Body of pancreas (tissue), 4 donors: ENCODE results near the gene ENO3. TPM values are rescaled to one million over a fixed set of nuclear protein-coding genes. Genes with fewer than 3 reads are reported as not detected.

Experiments used
- ATAC-seq: fragments of 150-250 bp; one replicate; pipeline ENCODE4 v1.9.1; 2016
- DNase-seq, 4 donors: peaks; one replicate each; pipeline ENCODE4 v3.0.0-alpha.2; 2019
- H3K27ac ChIP-seq, 4 donors: fragments of 200-600 bp; sonication (generic); 1 replicate in 3 of 4; 2 replicates in 1 of 4; pipeline versions ENCODE4 v1.5.1 to v1.6.1; 2016 to 2019; ENCODE audit warnings: mild to moderate bottlenecking in 1 of 4, mixed read lengths in 1 of 4, moderate library complexity in 1 of 4
- H3K27me3 ChIP-seq, 2 donors: fragments of 200-600 bp; sonication (generic); one replicate each; pipeline ENCODE4 v1.6.0; 2016; ENCODE audit warnings: mild to moderate bottlenecking in 1 of 2
- H3K36me3 ChIP-seq, 2 donors: fragments of 200-600 bp; sonication (generic); replicated peaks in 1 of 2; 2 replicates each; pipeline ENCODE4 v1.5.1; 2016; ENCODE audit warnings: low read depth in 2 of 2; ENCODE audit not compliant: insufficient read depth in 1 of 2
- H3K4me1 ChIP-seq: fragments of 200-600 bp; sonication (generic); one replicate; pipeline ENCODE4 v1.6.0; 2016
- H3K4me3 ChIP-seq, 2 donors: fragments of 200-600 bp; sonication (generic); 1 replicate in 1 of 2; 2 replicates in 1 of 2; pipeline ENCODE4 v1.5.1; 2016 to 2019
- H3K9me3 ChIP-seq, 3 donors: fragments of 200-600 bp; sonication (generic); 1 replicate in 2 of 3; 2 replicates in 1 of 3; pipeline ENCODE4 v1.5.1; 2016
- CTCF ChIP-seq, 7 experiments: fragments of 450-650 bp in 4 of 7; fragments of 200-600 bp in 3 of 7; sonication (generic) in 3 of 7; IDR thresholded peaks; one replicate each; pipeline ENCODE4 v1.5.1; 2016 to 2019; ENCODE audit warnings: antibody characterized with exemption in 7 of 7
- POLR2A ChIP-seq, 3 donors: fragments of 450-650 bp; IDR thresholded peaks; one replicate each; pipeline ENCODE4 v1.6.1; 2016; ENCODE audit warnings: antibody characterized with exemption in 3 of 3, mild to moderate bottlenecking in 2 of 3
- WGBS, 2 donors: methylation state at CpG; one replicate each; pipeline ENCODE4 v1.1.5; 2017; 5-methylcytosine and 5-hydroxymethylcytosine counted together
- intact Hi-C: fragments of 100-400 bp; cut with DNase I; formaldehyde crosslinking; loops from one replicate; pipeline ENCODE4 v1.15.1; 2023
- microRNA-seq, 2 donors: library from miRNA; unstranded; fragments of <30 nt; microRNA quantifications; one replicate each; pipeline ENCODE4, GENCODE V29; 2016; ENCODE audit warnings: borderline number of aligned reads in 2 of 2, borderline replicate concordance in 2 of 2
- small RNA-seq: library from RNA; depleted of rRNA; stranded (forward); fragments of <200 nt; gene quantifications from one replicate; pipeline ENCODE3, GENCODE V24; 2016
- total RNA-seq, 2 donors: library from RNA; depleted of rRNA; stranded (reverse); fragments of >200 nt; gene quantifications; one replicate each; pipeline ENCODE4 v1.1.0, GENCODE V29; 2016

The ENO3 gene
- total RNA-seq, 2 donors from 2014 or later, result 3.3 to 3.6 TPM

- ATAC-seq (no peak), DNase-seq (no peak)
- H3K4me3 ChIP-seq, result no peak overlapping the region
- H3K9me3 ChIP-seq, result no peaks in the 10 kb centered on the region
- H3K27ac ChIP-seq, result peak overlapping the region in 3 of 4 donors; percentile 82 to 93 (median 90)
- intact Hi-C loops, result no loop called here
- peaks cover 9 to 22% of the 10 kb centered on the region in 2 donors for H3K36me3 ChIP-seq
- H3K4me1 ChIP-seq, result peaks cover 27% of the 10 kb centered on the region
- TF ChIP-seq POLR2A (IDR thresholded peaks at IDR 0.05) (no peak), CTCF (IDR thresholded peaks at IDR 0.05) (no peak)
- 46 to 53% methylated on average over 11 to 12 of the region's 12 CpGs for WGBS, 2 donors
- no peaks in the 10 kb centered on the region for H3K27me3 ChIP-seq
Measured at GRCh38 chr17:4999430-5000093, 48.6 kb downstream of the ENO3 start.

GRCh38 chr17:5000237-5000639 lies 49.3 kb downstream of the ENO3 start:
- intact Hi-C loops, result no loop called here
- TF ChIP-seq POLR2A (IDR thresholded peaks at IDR 0.05) (peak in 1 of 3 donors; percentile 31), CTCF (IDR thresholded peaks at IDR 0.05) (no peak)
- ATAC-seq (no peak), DNase-seq (peak; percentile 40 to 64 (median 60))
- no peaks in the 10 kb centered on the region for H3K9me3 ChIP-seq
- WGBS, 2 donors, result 48 to 56% methylated on average over 10 to 11 of the region's 11 CpGs
- H3K4me1 ChIP-seq, result peaks cover 27% of the 10 kb centered on the region
- H3K36me3 ChIP-seq, result peaks cover 13 to 26% of the 10 kb centered on the region in 2 donors
- H3K27me3 ChIP-seq, result no peaks in the 10 kb centered on the region
- H3K27ac ChIP-seq, result peak overlapping the region in 1 of 4 donors; percentile 1
- no peak overlapping the region for H3K4me3 ChIP-seq

- H3K4me1 ChIP-seq, result peaks cover 21% of the 10 kb centered on the region
- ATAC-seq, result no peak
- no peaks in the 10 kb centered on the region for H3K27me3 ChIP-seq
- no peaks in the 10 kb centered on the region for H3K9me3 ChIP-seq
- TF ChIP-seq POLR2A (IDR thresholded peaks at IDR 0.05) (no peak), CTCF (IDR thresholded peaks at IDR 0.05) (no peak)
- no peak for DNase-seq
- no peak overlapping the region for H3K4me3 ChIP-seq
- 93% methylated on average over 20 of the region's 20 CpGs for WGBS, 2 donors
- H3K27ac ChIP-seq, result no peak overlapping the region
- H3K36me3 ChIP-seq, result peaks cover 13 to 36% of the 10 kb centered on the region in 2 donors
- intact Hi-C loops, result no loop called here
Measured at GRCh38 chr17:5002121-5002788, 51.3 kb downstream of the ENO3 start.

GRCh38 chr17:5003214-5003867 lies 52.4 kb downstream of the ENO3 start:
- Histone ChIP-seq H3K4me3 (no peak overlapping the region), H3K9me3 (no peaks in the 10 kb centered on the region), H3K27ac (no peak overlapping the region), H3K4me1 (peaks cover 20% of the 10 kb centered on the region), H3K27me3 (no peaks in the 10 kb centered on the region), H3K36me3 (peaks cover 13 to 46% of the 10 kb centered on the region in 2 donors)
- intact Hi-C loops, result no loop called here
- ATAC-seq (no peak), DNase-seq (no peak)
- no peak for TF ChIP-seq POLR2A (IDR thresholded peaks at IDR 0.05)
- TF ChIP-seq CTCF (IDR thresholded peaks at IDR 0.05), result no peak
- 92 to 94% methylated on average over 15 to 18 of the region's 18 CpGs for WGBS, 2 donors

Small RNA genes lying within 50 kb of the gene (microRNA-seq; reads per million reads assigned to microRNA genes)
- gene MIR6864 (0 reads per million in 2 donors), gene MIR6865 (0 to 0.93 reads per million in 2 donors)

Small RNA genes lying within 50 kb of the gene (small RNA-seq; reads per million reads assigned to genes)
- gene MIR6864 (not detected), gene MIR6865 (not detected)

Other genes starting within 250 kb of the ENO3 start
- gene PELP1, start 247.0 kb upstream of the ENO3 start, total RNA-seq, result 10 to 100 TPM; 18.9 to 39.9 TPM
- 10 to 100 TPM; 12.5 to 13.2 TPM for gene ARRB2, start 240.5 kb upstream of the ENO3 start, total RNA-seq
- gene MED11, start 219.7 kb upstream of the ENO3 start, total RNA-seq, result 10 to 100 TPM; 20.8 to 23.3 TPM
- 1 to 10 TPM in 1 of 2 donors, under 1 TPM in 1; 0.52 to 2.3 TPM for gene ZMYND15, start 211.3 kb upstream of the ENO3 start, total RNA-seq
- 10 to 100 TPM in 1 of 2 donors, 1 to 10 TPM in 1; 3.6 to 27.5 TPM for gene CXCL16, start 211.2 kb upstream of the ENO3 start, total RNA-seq
- gene TM4SF5, start 179.2 kb upstream of the ENO3 start, total RNA-seq, result 1 to 10 TPM; 1.8 to 2.0 TPM
- not detected for gene VMO1, start 164.8 kb upstream of the ENO3 start, total RNA-seq
- not detected for gene GLTPD2, start 162.2 kb upstream of the ENO3 start, total RNA-seq
- gene PSMB6, start 155.0 kb upstream of the ENO3 start, total RNA-seq, result 10 to 100 TPM; 41.5 to 89.0 TPM
- gene PLD2, start 144.0 kb upstream of the ENO3 start, total RNA-seq, result 10 to 100 TPM; 25.7 to 41.5 TPM
- 10 to 100 TPM; 32.7 to 66.6 TPM for gene MINK1, start 117.8 kb upstream of the ENO3 start, total RNA-seq
- 10 to 100 TPM in 1 of 2 donors, 1 to 10 TPM in 1; 5.2 to 11.9 TPM for gene C17orf107, start 51.6 kb upstream of the ENO3 start, total RNA-seq
- gene CHRNE, start 48.0 kb upstream of the ENO3 start, total RNA-seq, result 1 to 10 TPM in 1 of 2 donors, under 1 TPM in 1; 0.33 to 1.8 TPM
- not detected for gene GP1BA, start 18.8 kb upstream of the ENO3 start, total RNA-seq
- 10 to 100 TPM; 23.7 to 33.2 TPM for gene SLC25A11, start 11.1 kb upstream of the ENO3 start, total RNA-seq
- 10 to 100 TPM; 23.1 to 37.6 TPM for gene RNF167, start 10.9 kb upstream of the ENO3 start, total RNA-seq
- 100 to 1,000 TPM; 164 to 180 TPM for gene PFN1, start 2.6 kb upstream of the ENO3 start, total RNA-seq
- gene SPAG7, start 16.7 kb downstream of the ENO3 start, total RNA-seq, result 10 to 100 TPM; 26.2 to 29.0 TPM
- gene CAMTA2, start 36.6 kb downstream of the ENO3 start, total RNA-seq, result 10 to 100 TPM; 17.1 to 48.8 TPM
- gene INCA1, start 46.4 kb downstream of the ENO3 start, total RNA-seq, result 1 to 10 TPM in 1 of 2 donors, not detected in 1; 1.0 TPM
- gene KIF1C, start 46.8 kb downstream of the ENO3 start, total RNA-seq, result 10 to 100 TPM; 43.1 to 54.4 TPM
- gene SLC52A1, start 84.3 kb downstream of the ENO3 start, total RNA-seq, result not detected
- gene ZFP3, start 127.3 kb downstream of the ENO3 start, total RNA-seq, result 1 to 10 TPM; 5.3 to 5.4 TPM
- 1 to 10 TPM; 3.9 to 4.0 TPM for gene ZNF232, start 160.8 kb downstream of the ENO3 start, total RNA-seq
- gene USP6, start 164.9 kb downstream of the ENO3 start, total RNA-seq, result not detected
- gene ZNF594, start 240.7 kb downstream of the ENO3 start, total RNA-seq, result 1 to 10 TPM; 4.4 to 6.9 TPM